Stimulated activated CD4-positive, alpha-beta T cell treated with anti-CD3 and anti-CD28 coated beads, Interleukin-2, amount 100 ng/mL, for 24 hours (primary cell): ENCODE measurements around the gene GCA.

Experiments
- DNase-seq, 2 donors: peaks; one replicate each; pipeline ENCODE4 v3.0.0-alpha.2; 2020

Gene GCA, protein sequence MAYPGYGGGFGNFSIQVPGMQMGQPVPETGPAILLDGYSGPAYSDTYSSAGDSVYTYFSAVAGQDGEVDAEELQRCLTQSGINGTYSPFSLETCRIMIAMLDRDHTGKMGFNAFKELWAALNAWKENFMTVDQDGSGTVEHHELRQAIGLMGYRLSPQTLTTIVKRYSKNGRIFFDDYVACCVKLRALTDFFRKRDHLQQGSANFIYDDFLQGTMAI

DNA sequence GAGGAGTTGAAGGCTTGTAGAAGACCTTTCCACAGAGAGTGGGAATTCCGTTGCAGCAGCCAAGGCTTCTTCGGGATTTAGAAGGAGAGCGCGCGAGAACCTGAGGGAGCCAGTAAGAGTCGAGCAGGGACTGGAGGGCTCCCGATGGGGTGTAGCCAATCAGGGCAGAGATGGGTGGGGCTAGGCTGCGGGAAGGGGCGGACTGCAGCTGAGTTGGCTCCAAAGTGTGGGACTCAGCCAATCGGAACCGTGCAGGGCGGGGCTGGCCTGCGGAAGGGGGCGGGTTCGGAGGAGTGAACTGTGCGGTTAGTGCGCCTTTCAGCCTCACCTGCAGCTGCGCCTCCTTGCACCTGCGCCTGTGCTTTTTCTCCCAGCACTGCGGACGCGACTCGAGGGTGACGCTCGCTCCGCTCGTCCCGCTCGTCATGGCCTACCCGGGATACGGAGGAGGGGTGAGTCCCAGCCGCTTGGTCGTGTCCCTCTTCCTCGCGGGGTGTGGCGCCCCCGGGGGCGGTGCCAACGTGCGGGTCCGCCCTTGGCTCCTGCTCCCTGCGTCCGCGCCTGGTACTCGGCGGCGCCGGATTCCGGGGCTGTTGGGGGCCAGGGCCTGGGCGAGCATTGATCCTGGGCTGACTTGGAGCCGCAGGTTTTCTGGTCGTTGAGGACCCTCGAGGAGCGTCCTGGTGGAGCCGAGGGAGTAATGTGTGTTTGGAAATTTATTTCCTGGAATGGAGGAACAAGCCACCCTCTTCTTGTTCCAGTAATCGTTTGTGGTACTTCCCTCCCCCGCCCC, at the start of gene GCA:
TSS of gene GCA (plus strand) at position 309 of the 793 bp plus-strand sequence. CDS start at position 426, 117 bp downstream.
- peak; percentile 98 to 99 for DNase-seq

DNA sequence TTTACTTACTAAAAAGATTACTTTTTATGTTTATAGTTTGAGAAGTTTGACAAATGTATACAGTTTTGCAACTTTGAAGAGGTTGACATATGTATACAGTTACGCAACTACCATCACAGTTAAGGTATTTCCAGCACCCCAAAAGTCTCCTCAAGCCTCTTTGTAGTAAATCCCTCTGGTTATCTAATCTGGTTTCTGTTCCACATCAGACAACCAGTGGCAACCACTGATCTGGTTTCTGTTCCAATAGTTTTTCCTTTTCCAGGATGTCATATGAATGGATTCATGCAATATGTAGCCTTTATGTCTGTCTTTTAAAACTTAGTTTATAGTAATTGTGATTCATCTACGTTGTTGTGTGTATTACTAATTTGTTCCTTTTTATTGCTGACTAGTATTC, 48.9 kb upstream of the GCA start:
- no peak for DNase-seq

DNA sequence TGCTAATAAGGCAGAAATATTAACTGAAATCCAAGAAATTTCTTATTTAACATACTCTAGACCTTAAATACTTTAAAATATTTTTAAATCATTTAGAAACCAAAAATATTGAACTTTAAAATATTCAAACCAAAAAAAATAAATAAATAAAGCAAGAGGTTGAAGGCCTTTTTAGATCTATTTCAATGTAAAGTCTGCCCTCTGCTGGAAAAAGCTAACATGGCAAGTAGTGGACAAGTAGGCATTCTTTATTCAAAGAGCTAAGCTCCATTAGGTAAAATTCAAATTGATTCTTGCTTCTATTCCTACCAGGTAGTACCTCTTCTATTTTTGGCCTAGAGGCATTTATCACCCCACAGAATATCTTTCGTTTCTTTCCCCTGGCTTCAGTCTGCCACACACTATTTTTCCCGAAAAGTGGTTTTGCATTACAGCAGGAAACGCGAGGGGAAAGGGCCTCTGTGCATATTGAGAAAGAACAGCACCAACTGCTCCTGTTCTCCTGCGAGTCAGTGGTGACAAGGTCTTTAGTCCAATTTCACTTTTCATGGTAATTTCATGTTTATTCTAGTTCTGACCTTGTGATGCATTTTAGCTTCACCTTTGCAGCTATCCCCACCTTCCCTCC, 45.9 kb upstream of the GCA start:
- DNase-seq: peak; percentile 23 to 66

DNA sequence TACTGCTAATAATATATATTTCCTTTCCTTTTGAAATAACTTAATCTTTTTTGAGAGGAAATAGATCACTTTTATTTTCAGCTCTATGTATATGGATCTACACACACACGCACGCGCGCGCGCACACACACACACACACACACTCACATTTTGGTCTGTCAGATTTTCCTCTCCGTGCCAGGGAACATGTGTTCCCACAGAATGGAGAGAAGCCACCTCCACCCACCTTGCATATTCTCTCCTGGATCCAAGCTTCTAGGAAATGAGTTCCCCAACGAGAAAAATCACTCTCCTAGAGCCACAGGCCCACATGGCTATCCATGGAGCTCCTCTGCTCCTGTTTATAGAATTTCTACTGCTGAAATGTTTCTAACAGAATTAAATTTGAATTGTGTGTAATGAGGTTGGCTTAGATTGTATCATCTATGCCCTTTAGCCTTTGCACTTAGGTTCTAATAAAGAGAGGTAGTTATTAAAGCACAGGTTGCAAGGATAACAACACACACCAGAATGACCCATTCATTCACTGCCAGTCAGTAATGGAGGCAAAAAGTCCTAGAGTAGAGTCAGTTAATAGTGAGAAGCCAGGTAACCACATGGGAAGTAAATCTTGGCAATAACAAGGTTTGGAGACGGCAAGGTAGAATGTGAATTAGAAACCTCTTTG, 45.1 kb upstream of the GCA start:
- DNase-seq: no peak

DNA sequence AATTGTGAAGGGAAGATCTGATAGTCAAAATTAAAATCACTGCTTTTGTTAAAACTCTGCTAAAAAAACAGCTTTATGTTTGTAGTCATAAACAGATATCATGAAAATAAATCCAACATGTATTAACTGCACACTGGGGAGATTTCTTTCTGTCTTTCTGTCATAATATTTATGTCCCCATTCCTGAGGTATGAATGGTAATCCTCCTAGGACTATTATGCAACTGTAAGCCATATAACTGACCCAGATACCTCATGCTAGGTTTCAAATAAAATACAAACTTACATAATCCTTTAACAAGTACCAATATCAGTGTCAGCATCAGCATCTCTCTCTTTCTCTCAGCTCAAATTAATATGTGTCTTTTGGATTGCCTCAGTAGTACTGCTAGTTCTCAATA, 43.7 kb upstream of the GCA start:
- DNase-seq: no peak

DNA sequence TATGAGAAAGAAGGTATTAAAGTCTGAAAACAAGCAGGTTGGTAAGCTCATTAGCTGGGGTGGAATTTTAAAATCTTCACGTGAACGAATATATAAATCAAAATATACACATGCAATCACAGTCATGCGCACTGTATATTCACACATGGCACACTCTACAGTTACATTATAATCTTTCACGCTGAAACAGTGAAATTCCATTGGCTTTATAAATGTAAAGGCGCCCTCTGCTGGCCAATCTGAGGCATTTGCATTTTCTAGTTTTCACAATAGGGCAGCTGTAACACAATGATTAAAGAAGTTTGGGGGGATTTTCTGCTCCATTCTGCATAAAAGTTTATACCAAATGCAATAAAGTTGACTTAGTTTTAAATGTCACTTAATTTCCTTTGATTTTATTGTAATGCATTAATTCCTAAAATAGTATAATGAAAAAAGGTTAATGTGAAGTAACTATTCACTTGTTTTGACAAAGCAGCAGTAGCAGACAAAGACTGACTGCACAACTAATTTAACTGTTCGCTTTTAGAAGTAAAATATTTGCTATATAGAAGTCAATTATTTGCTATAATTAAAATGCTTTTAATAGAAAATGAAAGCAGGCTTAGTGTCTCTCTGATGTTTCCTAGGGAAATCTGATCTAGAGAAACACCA, 42.7 kb upstream of the GCA start:
- DNase-seq: peak; percentile 54 to 67

DNA sequence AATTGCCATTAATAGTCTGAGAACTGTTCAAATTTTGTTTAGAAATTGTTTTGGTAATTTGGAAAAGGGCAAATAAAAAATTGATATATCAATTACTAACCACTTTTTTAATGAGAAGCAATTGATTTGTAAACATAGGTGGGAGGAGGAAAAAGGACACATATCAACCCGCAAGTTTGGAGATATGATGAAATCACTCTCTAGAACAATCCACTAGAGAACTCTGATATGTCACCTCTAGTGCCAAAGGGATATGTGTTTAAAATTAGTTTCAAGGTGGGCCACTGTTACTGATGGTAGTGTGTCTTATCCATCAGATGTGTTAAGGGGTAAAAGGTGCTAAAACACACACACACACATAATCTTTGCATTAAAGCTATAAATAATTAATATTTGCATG, 42.1 kb upstream of the GCA start:
- DNase-seq: no peak

DNA sequence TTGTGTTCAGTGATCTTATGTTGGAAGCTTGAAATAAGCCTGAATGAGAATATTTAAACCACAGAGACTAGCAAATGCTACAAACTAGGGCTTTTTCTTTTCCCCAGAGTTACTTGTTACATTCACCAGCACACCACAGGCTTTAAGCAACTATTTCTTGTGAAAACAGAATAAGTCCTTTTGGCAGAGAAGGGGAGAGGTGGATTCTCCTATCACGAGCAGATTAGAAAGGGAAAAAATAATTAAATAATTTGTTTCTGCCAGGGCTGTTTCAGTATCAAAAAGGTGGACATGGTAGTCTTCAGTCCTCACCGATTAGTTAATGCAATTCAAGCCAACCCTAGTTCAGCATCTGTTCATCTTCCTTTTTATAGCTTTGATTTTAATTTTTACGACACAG, 38.0 kb upstream of the GCA start:
- no peak for DNase-seq

DNA sequence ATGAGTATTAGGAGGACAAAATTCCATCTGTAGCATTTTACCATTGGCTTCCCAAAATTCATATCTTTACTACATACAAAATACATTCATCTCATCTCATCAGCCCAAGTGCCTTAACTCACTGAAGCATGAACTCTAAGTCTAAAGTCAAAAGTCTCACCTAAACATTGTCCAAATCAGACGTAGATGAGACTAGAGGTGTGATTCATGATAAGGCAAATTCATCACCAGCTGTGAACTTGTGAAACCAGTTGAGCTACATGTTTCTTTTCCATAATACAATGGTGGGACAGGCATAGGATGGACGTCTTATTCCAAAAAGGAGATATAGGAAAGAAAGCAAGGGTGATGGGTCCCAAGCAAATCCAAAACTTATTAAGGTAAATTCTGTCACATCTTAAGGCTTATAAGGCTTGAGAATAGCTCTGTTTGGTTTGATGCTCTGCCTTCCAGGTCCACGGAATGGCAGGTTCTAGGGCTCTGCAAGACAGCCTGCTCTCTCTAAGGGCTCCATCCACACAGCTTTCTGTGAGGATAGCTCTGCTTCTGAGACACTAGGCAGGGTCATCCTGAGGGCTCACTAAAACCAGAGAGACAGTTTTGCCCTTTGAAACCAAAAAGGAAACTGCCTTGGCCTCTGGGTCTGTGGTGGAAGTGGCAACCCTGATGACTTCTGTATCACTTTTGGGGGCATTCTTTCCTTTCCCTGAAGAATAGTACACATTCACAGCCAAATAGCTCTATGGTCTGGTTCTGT, 35.0 kb upstream of the GCA start:
- DNase-seq: no peak

DNA sequence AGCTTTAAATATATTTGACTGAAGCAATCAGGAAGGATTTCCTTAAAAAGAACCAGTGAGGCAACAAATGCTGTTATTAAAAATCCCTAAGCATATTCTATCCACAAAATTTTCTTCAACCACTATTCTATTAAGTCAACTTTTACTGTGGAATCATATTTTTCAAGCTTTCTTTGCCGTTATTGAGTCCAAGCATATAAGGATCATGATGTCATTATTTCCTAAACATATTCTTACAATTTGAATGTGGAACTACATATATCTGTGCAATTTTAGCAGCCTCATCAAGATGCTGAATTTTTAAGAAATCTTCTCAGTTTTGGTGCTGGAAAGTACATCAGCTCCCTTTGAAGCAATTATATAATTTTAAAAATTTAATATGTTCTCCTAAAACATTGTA, 31.1 kb upstream of the GCA start:
- DNase-seq: no peak

DNA sequence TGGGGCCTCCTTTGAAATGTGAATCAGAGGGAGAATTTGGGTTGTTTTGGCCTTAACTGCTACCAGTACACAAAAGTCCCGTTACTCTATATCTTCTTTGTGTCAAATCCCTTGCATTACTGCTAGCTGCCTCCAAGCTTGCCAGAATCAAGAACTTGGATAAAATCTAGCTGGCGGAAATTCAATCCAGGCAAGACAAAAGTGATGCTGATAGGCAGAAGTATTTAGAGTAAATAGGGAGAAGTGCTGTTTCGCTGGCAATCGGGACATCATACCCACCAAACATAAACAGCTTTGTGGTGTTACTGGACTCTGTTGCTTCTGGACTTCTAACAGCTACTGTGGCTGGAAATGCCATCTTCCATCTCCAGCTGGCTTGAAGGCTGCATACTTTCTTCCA, 28.0 kb upstream of the GCA start:
- DNase-seq: no peak

DNA sequence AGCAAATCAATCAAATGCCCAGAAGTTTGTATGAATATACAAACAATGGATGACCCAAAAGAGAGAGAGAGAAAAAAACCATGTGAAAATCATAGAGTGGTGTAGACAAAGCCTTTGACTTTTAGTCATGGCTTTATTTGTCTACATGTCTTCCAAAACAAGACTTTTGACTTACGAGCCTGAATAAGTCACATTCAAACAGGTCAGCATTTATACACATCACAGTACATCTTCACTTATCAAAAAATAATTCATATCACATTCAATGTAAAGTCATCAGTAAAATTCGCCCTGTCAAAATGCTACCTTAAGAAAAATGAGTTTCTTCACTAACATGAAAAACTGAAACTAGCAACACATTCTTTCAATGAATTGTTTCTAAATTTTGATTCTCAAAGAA, 27.3 kb upstream of the GCA start:
- no peak for DNase-seq

DNA sequence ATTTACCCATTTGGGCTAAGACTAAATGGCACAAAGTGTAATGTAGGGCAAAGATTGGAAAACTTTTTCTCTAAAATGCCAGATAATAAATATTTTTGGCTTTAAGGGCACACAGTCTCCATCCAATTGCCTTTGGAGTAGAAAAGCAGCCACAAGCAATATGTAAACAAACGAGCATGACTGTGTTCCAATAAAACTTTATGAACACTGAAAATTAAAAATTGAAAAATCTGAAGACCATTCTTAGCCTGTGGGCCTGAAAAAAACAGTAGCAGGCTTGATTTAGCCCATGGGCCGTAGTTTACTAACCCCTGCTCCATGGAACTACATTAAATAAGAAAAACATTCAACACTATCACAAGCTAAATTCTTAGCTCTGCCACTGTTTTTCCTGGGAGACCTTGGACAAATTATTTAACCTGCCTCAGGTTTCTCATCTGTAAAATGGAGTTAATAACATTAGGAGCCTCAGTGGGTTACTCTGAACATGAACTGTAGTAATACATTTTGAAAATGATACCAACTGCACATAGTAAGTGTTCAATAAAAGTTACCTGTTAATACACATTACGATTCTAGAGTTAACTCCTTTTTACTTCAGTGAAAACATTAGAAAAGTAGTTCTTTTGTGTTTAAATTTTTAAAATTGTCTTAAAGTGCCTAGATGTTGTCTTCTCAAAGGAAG, 26.7 kb upstream of the GCA start:
- no peak for DNase-seq

DNA sequence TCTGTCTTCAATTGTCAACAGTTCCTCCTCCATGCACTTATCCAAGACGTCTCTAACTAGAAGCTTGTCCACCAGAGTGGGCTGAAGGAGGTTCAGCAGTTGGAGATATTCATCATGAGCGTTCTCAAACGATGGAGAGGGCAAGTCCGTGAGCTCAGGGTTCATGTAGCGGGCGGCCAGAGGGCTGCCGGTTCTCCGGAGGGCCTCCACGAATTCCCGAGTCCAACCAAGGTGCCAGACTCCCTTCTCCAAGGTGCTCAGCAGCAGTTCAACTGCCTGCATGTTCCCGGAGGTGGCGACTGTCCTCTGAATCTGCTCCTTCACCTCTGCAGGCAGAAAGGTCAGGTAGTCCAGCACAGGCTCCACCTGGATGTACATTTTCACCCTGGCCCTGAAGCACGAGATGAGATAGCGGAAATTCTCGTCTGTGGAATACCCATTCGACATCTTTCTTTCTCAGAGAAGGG, 26.0 kb upstream of the GCA start:
- peak; percentile 30 to 40 for DNase-seq

DNA sequence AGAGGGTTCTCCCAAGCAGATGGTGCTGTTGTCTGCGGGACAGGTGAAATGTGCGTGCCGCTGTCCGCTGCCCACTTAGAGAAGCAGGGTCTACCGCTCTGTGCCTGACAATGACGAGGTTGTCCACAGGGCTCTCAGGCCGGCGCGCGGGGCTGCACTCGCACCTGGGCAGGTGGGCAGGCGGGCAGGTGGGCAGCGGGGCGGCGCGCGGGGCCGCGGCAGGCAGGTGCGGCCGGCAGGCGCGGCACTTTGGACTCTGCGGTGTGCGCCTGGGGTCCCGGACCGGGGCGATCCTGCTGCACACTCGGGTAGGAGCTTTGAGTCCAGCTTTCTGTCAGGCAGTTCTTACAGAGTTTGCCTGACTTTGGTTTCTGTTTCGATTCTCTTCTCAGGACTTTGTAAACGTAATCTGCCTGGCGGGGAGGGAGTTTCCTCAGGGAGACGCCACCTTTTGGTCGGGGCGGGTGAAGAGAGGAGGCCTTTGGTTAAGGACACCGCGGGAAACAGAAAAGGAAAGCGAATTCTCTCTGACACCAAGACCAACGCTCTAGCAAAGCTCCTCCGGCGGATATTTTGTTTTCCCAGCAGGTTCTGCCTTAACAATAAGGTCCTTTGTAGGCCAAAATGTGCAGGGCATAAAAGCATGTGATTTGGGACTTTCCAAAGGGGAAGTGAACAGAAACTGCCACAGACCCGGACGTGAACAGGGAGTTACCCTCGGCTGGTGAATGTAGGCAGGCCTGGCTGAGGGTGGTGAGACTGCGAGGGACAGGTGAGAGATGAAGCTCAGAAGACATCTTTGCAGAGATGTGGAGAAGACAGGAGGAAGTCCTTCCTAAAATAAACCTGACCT, 25.4 kb upstream of the GCA start, which contains the start of gene IFIH1:
TSS of gene IFIH1 (minus strand) at position 357 of the 853 bp plus-strand sequence. CDS start 377 bp downstream, outside the sequence.
- DNase-seq: peak; percentile 75 to 76

DNA sequence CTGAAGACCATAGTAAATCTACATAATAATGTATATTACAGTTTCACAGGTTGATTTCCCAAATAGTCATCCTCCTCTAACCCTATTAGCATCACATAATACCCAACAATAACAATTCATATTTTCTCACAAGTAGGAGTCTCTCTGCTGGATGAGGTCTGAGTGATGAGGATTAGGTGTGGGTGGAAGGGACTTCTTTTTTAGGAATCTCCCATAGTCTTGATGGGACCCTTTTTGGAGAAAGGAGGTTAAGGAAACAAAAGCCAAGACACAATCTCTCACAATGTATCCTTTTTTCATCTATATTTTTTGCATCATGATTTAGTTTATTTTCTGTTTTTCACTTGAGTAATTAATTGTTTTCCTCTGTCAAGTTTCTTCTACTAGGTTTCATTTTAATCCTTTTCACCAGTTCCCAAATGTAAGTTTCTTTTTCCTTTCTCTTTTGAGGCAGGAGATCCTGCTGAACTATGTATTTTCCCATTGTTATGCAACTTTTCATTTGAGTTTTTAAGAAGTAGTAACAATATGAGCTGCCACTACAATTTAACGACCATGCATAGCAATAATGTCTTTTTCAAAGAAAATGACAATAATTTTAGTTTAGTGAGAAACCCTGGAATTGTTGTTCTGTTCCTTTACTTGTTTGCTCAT, 22.9 kb upstream of the GCA start:
- no peak for DNase-seq

DNA sequence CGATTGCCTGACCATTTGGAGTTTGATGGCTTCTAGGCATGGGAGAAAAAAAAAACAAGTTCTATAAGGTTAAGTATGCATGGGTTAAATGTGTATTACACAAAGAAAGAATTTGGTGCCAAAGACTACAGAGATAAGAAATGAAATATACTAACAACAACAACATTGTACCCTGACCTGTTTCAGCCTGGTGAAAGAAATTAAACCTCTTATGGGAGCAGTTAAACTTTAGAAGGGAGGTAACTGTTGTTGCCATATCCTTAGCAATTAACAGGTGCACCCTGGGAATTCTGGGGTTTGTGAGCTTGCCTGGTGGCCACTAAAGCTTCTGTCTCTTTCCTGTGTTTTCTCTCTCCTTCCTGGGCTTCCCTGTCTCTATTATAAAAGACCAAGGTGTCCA, 19.0 kb upstream of the GCA start:
- no peak for DNase-seq

DNA sequence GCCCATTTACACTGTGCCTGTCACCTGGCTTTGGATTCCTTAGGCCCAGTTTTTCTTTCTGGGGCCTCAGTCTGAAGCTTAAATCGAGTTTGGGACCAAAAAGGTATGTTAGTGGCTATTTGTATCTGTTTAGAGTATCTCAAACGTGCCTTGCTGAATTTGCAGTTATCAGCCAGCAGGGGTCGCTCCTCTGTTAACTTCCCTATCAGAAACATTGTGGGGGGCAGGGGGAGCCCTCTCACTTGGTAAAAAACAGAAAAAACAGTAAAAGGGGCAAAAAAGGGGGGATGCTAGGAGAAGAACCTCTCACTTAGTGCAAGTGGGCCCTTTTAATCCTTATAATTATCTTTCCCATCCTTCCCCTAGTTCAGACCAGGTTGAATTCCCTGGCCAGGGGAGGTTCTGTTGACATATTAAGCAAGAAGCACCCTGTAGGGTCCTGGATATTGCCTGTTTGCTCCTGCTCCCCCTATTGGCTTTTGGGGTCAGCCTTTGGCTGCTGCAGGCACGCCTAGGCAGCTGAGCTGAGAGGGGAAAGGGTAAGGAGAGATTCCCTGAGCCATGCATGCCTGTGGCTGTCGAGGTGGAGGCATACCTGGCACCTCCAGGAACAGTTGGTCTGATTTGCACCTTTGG, 16.7 kb upstream of the GCA start:
- DNase-seq: peak; percentile 24 to 33

DNA sequence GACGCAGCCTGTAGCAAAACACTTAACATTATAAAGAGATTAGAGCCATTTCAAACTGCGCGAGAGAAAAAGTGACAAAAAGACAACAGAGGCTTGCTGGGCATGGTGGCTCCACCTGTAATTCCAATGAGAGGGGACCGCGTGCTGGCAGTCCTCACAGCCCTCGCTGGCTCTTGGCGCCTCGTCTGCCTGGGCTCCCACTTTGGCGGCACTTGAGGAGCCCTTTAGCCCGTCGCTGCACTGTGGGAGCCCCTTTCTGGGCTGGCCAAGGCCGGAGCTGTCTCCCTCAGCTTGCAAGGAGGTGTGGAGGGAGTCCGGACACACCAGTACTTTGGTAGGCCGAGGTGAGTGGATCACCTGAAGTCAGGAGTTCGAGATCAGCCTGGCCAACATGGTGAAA, 16.1 kb upstream of the GCA start:
- no peak for DNase-seq
